GM21447 (cell line): ENCODE data around the gene FNBP1.
A peak's percentile ranks its signal among the peaks of the same experiment; 100 is the strongest.
"Not testable (repeated sequence)": the region's sequence is repeated elsewhere in the genome, so short reads cannot be mapped to it uniquely, and the experiment has no call there.

Experiments
- ATAC-seq: cut with Tn5 transposase; IDR thresholded peaks from one replicate; pipeline ENCODE4 v1.9.1; 2021; ENCODE audit not compliant: unreplicated experiment

The FNBP1 gene

DNA sequence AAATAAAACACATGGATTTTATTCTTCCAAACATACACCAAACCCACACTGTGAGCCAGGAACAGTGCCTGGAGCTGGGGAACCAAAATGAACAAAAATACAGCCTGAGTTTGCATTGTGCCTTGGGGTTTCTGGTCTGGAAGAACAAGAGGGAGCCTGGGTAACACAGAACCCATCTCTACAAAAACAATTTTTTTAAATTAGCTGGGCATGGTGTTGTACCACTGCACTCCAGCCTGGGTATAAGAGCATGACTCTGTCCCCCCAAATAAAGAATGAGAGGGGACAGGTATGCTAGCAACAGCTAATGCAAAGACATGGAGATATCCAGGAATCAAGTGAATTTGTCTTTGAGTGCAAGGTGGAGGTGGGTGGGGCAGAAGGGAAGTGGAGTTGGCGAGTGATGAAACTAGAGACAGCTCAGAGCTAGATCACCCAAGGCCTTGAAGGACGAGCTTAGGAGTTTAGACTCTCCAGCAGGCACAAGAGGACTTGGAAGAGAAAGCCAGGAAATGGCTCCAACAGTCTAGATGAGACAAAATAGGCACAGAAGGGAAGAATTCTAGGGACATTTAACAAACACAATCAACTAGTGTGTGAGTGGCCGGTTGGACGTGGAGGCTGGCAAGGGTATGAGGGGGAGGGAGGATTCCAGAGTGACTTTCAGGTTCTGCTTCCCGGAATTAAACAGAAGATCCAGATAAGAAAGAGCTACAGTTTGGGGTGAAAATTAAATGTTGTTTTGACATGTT lies 47.4 kb downstream of the FNBP1 start:
- no peak for ATAC-seq

DNA sequence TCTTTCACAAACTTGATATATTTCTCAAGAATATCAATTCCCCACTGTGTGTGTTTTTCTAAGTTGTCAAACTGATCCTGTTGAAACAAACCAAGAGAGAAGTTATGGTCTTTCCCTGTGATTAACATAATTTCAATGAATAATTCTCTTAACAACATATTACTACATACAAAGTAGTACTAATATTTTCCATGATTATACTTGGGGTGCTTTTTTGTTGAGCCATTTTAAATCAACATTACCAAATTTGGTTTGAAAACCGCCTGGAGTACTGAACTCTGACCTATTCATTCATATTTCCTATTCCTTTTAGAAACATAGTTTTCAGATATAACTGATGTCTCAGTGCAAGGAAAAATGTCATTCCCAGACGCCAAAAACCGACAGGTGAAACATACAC lies 48.1 kb downstream of the FNBP1 start:
- ATAC-seq = no peak

DNA sequence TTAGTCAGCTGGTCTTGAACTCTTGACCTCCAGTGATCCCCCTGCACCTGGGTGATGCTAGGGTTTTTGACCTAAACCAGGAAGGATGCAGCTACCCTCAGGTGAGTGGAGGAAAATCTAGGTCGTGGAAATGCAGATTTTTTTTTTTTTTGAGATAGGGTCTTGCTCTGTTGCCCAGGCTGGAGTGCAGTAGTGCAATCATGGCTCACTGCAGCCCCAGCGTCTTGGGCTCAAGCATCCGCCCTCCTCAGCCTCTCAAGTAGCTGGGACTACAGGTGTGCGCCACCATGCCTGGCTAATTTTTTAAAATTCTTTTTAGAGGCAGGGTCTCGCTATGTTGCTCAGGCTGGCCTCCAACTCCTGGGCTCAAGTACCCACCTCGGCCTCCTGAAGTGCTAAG lies 51.9 kb downstream of the FNBP1 start:
- not testable (repeated sequence) for ATAC-seq

DNA sequence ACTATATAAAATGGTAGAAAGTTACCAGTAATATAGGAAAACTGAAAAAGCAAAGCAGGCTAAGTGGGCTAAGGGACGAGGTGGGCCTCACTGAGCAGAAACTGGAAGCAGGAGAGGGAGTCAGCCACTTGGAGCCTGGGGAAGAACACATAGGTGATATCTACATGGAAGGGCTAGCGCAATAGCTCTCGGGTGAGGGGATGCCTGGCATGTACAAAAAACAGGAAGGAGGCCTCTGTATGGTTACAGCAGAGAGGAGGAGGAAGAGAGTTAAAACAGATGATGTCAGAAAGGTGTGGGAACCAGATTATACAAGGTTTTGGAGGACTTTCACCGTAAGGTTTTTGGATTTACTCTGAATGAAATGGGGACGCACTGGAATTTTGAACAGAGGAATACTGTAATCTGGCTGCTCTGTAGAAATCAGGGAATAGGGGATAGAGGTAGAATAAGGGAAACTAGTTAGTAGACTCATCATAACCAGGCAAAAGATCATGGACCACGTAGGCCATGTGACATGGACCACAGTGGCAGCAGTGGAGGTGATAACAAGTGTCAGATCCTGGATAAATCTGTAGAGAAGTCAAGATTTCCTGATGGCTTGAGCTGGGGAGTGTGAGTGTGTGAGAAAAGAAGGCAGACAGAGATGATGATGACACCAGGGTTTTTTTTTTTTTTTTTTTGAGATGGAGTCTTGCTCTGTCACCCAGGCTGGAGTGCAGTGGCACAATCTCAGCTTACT lies 52.5 kb downstream of the FNBP1 start:
- no peak for ATAC-seq

DNA sequence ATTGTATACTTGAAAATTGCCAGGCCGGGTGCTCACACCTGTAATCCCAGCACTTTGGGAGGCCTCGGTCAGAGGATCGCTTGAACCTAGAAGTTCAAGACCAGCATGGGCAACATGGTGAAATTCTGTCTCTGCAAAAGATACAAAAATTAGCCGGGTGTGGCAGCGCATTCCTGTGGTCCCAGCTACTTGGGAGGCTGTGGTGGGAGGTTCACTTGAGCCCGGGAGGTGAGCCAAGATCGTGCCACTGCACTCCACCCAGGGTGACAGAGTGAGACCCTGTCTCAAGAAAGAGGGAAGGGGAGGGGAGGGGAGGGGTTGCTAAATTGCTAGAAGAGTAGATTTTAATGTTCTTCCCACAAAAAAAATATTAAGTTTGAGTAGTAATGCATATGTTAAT lies 53.2 kb downstream of the FNBP1 start:
- ATAC-seq = no peak

DNA sequence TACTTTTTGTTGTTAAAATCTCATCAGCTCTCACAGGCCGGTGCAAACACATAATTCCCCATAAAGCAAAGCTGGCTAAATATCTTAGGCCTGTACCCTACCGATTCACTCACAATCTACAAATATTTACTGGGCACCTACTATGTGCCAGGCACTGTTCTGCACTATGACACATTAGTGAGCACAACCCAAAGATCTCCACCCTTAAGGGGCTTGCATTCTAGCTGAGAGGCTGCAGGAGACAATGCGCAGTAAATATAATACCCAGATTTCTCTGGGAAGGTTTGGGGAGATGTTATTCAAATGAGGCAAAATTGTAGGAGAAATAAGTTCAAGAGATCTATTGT lies 53.7 kb downstream of the FNBP1 start:
- ATAC-seq = no peak

DNA sequence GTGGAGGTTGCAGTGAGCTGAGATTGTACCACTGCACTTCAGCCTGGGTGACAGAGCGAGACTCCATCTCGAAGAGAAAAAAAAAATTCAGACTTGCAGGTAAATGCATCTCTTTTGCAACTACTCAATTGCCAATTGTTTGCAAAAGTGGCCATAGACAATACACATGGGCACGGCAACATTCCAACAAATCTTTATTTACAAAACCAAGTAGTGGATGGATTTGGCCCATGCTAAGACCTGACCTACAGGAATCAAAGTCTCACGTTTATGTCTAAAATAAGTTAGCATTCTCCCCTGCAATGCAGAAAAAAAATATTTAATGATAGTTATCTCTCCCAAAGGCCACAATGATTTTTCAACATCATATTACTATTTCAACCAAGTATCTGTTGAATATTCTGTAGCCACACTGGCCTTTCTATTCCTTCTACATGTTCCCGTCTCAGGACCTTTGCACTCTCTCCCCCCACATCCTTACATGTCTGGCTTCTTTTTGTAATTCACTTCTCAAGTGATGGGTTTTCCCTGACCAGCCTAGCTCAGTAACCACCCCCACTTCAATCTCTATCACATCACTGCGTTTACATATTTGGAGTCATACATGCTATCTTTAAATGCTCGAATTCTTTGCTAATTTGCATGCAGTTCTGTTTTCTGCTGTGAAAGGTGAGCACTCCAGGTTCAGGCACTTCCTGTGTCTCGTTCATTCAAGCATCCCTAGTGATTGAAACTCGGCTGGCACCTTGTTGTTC lies 54.2 kb downstream of the FNBP1 start:
- peak; percentile 58 for ATAC-seq

DNA sequence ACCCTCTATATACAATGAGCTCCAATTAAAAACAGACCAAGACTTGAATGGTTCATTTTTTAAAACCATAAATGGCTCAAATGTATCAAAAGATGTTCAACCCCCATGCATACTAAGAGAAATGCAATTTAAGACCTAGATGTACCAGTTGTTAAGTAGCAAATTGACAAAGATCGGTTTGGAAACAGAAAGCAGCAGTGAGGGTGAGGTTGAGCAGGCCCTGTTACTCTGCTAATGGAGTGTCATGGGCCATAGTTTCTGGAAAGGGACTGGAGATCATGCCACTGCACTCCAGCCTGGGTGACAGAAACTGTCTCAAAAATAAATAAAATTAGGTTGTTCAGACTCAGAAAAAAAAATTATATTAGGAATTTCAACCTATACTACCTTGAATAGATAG lies 55.0 kb downstream of the FNBP1 start:
- no peak for ATAC-seq

DNA sequence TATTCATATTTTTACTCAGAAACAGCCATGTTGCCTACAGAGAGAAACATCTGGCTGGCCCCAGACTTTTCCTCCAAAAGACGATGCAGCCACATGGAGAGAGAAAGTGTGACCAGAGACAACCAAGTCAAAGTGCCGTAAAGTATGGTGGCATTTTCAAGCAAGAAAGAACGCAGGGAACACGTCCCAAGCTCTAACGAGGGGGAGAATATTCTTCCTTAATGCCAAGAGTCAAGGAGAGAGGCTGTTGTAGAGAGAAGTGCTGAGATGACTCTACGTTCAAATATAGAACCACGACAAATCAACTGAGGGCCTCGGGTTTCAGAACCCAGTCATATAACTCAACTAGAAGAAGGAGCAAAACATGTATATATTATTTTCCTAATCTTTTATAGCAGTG lies 55.9 kb downstream of the FNBP1 start:
- ATAC-seq = no peak

DNA sequence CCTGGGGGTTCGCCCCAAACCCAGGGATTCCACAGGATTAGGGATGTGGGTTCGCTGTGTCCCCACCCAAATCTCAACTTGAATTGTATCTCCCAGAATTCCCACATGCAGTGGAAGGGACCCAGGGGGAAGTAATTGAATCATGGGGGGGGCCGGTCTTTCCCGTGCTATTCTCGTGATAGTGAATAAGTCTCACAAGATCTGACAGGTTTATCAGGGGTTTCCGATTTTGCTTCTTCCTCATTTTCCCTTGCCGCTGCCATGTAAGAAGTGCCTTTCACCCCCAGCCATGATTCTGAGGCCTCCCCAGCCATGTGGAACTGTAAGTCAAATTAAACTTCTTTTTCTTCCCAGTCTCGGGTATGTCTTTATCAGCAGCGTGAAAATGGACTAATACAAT lies 58.4 kb downstream of the FNBP1 start:
- ATAC-seq = not testable (repeated sequence)

DNA sequence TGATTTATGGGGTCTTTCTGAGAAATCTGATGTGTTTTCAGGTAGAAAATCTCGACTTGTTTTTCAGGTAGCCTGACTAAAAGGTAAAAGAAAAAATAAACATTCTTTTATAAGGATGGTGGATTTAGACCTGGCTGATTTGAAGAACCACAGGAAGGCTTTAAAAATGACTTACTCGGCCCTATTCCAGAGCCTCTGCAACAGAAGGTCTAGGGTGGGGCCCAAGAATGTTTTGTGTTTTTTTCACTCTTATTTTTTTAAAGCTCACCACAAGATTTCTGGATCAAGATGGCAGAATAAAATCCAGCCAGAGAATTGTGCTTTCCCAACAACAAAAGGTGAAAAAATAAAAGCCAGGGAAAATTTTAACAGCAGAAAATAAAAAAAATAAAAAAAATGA lies 59.1 kb downstream of the FNBP1 start:
- no peak for ATAC-seq

DNA sequence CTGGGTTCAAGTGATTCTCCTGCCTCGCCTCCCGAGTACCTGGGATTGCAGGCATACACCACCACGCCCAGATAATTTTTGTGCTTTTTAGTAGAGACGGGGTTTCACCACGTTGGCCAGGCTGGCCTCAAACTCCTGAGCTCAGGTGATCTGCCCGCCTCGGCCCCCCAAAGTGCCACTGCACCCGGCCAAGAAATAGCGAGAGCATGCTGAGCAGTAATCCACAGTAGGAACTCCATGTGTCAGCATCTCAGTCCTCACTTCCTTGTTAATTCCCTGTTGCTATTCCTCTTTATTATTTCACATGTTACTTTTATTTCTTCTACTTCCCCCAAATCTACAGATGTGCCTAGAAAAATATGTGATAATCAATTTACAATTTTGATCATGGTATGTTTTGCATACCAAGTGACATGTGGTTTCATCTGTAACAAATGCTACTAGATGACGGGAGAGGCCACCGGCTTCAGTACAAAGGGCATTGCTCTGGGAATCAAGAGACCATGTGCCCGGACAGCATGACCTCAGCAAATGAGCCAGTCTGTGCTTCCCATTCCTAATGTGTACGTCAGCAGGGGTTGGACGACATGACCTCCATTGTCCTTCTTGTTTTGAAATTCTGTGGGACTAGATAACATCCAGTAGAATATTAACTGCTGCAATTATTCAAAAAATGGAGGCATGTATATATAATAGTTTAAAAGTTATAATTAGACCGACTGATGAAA lies 61.6 kb downstream of the FNBP1 start:
- no peak for ATAC-seq

DNA sequence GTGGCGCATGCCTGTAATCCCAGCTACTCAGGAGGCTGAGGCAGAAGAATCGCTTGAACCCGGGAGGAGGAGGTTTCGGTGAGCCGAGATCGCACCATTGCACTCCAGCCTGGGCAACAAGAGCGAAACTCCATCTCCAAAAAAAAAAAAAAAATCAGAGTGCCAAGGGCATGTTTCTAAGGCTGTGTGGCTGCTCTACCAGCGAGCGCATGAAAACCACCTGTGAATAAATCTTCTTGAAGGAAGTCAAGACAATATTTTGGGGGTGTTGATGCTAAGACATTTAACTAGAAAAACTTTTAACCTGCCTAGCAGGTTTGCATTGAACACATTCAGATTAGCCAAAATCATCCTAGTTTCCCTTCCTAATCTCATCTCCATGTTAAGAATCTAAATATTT lies 62.8 kb downstream of the FNBP1 start:
- ATAC-seq = not testable (repeated sequence)

DNA sequence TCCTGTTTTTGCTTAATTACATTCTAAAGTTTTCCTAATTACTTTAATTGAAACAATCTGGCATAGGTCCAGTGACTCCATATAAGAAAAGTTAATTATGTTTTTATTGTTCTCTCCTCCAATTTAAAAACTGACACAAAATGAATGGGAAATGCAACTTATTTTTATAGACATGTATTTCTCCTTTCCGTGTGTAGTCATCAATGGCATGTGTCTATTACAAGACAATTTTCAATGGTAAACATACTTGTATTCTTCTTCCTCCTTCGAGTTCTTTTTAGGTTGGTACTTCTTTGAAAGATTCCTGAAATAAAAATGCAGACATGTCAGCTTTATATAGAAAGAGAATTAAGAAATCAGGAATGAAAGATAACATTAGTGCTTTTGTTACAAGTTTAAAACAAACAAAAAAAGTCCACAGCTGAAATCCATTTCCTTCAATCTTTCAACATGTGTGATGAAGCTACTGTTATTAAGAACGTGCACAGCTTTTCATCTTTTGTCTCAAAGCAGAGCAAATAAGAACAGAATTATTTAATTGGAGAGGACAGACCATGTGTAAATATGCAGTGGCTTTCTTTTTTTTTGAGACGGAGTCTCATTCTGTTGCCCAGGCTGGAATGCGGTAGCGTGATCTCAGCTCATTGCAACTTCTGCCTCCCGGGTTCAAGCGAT lies 63.8 kb downstream of the FNBP1 start:
- ATAC-seq = no peak

DNA sequence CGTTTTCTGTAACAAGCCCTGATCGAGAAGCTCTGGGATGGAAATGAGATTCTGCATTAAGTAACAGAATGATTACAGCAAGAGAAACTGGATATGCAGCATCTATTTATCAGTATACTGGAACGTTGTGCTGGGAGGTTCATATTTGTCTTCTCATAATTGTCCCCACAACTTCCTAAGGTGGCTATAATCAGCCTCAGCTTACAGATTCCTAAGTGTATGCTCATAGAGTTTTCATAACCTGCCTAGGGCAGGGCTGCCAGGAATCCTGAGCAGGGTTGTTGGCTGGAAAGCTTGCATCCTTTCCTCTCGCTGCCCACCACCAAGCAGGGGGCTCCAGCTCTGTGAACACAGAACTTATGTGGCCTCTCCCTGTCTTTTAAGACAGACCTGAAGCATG lies 70.2 kb downstream of the FNBP1 start:
- no peak for ATAC-seq

DNA sequence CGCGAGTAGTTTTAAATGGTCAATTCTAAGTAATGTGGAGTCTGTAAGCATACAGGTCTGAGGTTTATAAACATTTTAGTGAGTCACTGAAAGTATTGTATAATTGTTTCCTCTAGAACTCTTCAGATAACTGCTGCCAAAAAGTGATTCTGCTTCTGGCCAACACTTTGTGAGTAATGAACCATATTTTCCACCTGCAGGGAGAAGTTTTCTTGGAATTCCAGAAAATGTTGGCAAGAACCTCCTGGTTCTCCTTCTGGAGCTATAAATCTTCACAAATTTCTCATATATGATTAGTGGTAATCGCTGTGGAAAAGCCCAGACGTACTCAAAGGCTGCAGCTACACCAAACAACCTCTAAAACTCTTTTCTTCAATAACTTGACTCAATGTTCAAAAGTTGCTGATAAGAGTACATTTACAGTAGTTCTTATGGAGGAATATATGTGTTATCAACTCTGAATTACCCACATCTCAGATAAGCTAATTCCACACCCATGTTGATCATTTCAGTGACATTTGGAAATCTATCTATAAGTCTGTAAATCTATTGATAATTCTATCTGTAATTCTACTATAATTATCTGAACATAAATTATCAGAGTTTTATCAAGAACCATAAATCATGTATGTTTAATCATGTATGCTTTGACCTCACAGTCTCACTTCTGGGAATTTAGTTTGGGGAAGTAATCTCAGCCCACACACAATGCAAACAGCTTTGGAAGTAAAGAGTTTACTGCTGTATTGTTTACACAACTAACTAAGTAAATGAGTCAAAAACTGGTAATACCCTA lies 74.1 kb downstream of the FNBP1 start:
- ATAC-seq = no peak

DNA sequence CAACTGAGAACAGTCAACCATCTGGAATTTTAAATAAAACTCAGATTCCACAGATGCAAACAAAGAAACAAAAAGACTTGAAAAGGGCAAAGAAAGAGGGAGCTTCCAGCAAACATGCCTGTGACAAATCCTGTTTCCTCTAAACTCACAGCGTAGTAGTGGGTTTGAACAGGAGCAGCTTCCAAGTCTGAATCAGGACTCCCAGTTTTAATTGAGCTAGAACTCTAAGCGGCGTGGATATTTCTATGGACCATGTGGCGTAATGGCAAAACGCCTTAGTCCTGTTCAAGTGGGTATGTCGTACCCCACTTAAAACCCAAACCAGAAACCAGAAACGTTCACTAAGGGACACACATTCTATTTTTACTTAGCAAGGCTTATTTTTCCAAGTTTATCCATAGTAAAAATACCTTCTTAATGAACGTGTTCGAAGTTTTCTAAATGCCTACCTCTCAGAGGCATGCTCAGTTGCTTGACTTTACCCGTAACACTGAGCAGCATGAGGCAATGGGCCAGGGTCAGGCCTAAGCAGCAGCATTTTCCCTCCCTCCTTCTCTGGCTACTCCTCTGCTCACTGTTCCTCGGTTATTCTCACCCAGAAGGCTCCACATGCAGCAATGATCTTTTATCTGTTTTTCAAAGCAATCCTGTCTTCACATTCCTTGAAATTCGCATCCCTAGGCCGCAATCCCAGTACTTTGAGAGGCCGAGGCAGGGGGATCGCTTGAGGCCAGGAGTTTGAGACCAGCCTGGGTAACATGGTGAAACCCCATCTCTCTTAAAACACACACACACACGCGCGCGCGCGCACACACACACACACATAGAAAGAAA lies 77.9 kb downstream of the FNBP1 start:
- ATAC-seq = no peak

DNA sequence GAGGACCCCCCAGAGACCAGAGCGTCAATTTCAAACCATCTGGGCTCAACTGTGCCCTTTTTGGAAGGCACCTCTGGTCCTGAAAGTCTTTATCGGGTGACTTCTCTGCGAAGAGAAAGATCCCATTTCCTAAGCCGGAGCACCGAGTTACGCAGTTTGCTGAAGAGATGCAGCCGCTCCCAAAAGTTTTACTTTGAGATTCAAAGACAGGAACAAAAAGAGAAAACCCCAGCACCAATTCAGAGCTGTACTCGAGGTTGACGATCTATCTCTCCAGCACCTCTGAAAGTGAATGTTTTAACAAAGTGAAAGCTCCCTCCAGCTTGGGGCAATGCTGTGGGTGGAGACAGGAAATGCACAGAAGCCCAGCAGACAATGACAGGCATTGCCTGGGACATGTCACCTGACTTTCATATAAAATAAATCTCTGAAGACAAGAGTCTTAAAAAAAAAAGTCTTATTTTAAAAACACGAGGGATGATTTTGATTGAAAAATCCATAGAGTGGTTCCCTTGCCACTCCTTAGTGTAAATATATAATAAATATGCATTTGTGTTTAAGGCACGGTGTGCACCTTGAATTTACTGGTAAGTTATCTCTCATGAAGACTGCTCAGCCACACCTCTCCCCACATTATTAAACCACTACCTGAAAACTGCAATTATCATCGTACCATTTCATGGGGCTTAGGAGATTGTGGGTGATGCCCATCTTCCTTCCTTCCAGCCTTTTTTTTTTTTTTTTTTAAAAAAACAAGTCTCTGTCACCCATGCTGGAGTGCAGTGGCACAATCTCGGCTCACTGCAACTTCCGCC lies 79.9 kb downstream of the FNBP1 start:
- ATAC-seq = peak; percentile 91
